AG04449 (cell line): ENCODE results near the gene MAPK11.

Experiments used
- CTCF ChIA-PET: fragments of 350-600 bp; formaldehyde crosslinking; extraction: SDS; loops from one replicate; lab custom pipeline; 2021; ENCODE audit warnings: antibody characterized with exemption; lab: Yijun Ruan, JAX
- POLR2A ChIA-PET: fragments of 400-600, 350-600 bp; formaldehyde crosslinking; extraction: SDS; loops from one replicate; lab custom pipeline; 2020; ENCODE audit warnings: antibody characterized with exemption, inconsistent platforms; lab: Yijun Ruan, JAX
- DNase-seq: peaks from one replicate; pipeline ENCODE4 v3.0.0-alpha.2; 2010; ENCODE audit warnings: low read depth, low spot score
- H3K4me3 ChIP-seq: 2 replicates; pipeline ENCODE4 v1.5.1; 2011; ENCODE audit warnings: low read depth, mild to moderate bottlenecking, control low read depth, low read length
- TF ChIP-seq, protein P1 (sequence below): IDR thresholded peaks from one replicate; pipeline ENCODE4 v1.5.1; 2011; ENCODE audit warnings: mild to moderate bottlenecking, moderate library complexity, low read length, control low read depth, inconsistent platforms; ENCODE audit not compliant: insufficient read depth; ENCODE audit errors: missing control alignments

The MAPK11 gene

DNA sequence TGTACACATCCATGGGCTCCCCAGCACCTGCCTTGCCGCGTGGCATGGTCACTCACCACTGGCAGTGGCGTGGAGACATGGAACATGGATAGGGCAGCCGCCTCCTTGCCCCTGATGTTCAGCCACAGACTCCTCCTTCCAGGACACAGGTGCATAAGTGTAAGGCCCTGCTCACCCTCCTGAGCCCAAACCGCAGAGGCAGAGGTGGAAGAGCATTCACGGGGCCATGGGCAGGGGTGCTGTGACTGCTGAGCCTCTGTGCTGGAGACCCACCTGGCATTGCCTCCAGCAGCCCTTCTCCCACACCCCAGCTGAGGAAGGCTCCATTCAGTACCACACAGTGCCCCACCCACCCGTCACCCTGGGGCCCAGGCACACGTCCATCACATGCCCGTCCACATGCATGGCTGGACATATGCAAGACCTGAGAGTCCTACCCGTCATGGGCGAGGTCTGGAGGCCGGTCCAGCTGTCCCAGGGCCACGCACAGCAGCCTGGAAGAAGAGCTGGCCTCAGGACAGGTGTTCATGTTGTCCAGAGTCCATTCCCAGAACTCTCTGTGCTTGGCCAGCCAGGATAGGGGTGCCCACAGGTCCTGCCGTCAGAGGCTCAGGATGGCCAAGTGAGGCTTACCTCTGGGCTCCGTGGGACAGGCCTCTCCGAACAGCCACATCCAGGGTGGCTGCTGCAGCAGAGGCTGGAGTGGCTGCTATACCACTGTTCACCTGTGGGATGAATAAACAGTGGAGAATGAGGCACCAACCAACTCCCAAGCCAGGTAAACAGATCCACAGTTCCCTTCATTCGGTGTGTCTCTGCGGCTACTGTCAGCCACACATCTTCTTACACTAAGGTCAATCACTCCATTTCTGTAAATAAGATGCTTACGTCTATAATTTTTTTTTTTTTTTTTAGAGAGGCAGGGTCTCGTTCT, 23.7 kb downstream of the MAPK11 start:
- DNase-seq: no peak
- ChIA-PET CTCF (interaction anchor here (0.9 to 7.5 kb wide), 5 partner anchors 9 to 251 kb away, joined by 3 to 92 read pairs (median 4); no protein-coding TSS in a partner anchor), POLR2A (no interaction called here)
- TF ChIP-seq, protein P1, sequence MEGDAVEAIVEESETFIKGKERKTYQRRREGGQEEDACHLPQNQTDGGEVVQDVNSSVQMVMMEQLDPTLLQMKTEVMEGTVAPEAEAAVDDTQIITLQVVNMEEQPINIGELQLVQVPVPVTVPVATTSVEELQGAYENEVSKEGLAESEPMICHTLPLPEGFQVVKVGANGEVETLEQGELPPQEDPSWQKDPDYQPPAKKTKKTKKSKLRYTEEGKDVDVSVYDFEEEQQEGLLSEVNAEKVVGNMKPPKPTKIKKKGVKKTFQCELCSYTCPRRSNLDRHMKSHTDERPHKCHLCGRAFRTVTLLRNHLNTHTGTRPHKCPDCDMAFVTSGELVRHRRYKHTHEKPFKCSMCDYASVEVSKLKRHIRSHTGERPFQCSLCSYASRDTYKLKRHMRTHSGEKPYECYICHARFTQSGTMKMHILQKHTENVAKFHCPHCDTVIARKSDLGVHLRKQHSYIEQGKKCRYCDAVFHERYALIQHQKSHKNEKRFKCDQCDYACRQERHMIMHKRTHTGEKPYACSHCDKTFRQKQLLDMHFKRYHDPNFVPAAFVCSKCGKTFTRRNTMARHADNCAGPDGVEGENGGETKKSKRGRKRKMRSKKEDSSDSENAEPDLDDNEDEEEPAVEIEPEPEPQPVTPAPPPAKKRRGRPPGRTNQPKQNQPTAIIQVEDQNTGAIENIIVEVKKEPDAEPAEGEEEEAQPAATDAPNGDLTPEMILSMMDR: no peak
- peak overlapping the region; percentile 98 for H3K4me3 ChIP-seq

DNA sequence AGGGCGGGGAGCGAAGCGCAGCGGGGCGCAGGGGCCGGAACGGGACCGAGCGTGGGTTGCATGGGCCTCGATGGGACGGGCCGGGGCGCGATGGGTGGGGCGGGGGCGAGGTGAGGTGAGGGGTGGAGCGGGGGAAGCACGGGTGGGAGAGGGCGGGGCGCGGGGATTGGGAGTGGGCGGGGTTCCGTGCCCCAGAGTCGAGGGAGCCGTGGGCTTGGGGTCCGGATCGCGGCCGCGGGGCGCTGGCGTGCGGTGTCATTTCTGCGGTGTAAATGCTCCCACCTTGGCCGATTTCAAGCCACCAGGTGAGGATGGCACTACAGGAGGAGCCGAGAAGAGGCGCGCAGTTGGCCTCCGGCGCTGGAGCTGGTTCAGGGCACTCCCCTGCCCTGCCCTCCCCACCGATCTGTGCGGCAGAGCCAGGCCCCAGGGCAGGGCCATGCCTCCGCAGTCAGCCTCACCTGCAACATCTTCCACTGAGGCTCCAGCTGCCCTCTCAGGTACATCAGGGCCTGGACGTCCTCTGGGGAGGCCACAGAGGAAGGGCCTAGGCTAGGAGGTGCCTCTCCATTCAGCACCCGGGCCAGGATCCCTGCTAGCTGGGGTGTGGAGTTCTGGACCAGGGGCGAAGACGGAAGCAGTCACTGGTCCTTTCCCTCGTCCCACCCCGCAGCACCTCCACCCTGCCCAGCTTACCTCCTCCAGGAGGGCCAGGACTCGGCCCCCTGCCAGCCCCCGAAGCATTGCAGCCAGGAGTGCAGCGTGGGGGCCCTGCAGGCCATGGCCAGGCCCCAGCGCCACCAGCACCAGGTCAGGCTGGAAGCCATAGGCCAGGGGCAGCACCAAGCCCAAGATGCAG, 24.7 kb downstream of the MAPK11 start:
- ChIA-PET CTCF (interaction anchor here (0.9 to 6.2 kb wide), 5 partner anchors 8 to 252 kb away, joined by 3 to 66 read pairs (median 3); no protein-coding TSS in a partner anchor), POLR2A (no interaction called here)
- DNase-seq: no peak
- H3K4me3 ChIP-seq: peak overlapping the region; percentile 98
- TF ChIP-seq, protein P1: no peak

DNA sequence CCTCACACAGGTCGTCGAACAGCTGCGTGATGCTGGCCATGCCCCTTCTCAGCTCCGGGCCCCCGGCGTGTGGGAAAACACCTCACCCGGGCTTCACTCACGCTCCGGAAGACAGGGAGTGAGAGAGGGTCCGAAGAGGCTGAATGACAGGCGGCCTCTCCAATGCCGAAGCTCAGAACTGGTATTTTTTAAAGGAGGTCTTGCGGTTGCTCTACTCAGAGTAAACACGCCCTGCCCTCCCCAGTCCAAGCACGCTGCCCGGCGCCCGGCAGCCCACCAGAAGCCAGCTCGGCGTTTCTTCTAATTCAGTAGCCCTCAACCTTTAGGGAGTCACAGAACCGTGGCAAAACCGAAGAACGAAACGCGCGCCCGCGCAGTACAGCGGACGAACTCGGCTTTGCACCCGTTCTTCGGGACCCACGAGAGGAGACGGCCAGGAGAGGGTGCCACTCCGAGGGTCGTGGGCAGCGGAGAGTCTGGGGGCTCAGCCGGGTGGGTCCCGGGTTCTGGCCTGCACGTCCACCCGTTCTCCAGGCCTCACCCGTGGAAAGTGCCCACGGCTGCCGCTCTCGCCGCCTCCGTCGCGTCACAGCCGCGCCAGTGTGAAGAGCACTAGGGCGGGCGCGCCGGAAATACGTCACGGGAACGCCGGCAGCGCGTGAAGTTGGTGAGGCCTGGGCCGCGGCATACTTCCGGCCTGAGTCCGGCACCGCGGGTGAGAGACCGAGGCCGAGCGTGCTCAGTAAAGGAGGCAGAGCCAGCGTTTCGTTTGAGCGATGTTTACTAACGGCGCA, 25.6 kb downstream of the MAPK11 start, which contains the start of gene TUBGCP6:
Gene TUBGCP6, minus strand, starts transcription at position 604 of the 794 bp plus-strand sequence. Its CDS starts 564 bp downstream, at position 40.
- DNase-seq: peak; percentile 24
- ChIA-PET CTCF (interaction anchor here (0.7 to 6.2 kb wide), 7 partner anchors 8 to 228 kb away, joined by 3 to 66 read pairs (median 3); no protein-coding TSS in a partner anchor), POLR2A (interaction anchor here (1.0 kb wide), 1 partner anchor 82 kb away, joined by 3 read pairs; the partner anchor contains the start of gene DENND6B)
- H3K4me3 ChIP-seq: peak within 1 kb of the TSS; percentile 98
- TF ChIP-seq, protein P1: peak; percentile 19

DNA sequence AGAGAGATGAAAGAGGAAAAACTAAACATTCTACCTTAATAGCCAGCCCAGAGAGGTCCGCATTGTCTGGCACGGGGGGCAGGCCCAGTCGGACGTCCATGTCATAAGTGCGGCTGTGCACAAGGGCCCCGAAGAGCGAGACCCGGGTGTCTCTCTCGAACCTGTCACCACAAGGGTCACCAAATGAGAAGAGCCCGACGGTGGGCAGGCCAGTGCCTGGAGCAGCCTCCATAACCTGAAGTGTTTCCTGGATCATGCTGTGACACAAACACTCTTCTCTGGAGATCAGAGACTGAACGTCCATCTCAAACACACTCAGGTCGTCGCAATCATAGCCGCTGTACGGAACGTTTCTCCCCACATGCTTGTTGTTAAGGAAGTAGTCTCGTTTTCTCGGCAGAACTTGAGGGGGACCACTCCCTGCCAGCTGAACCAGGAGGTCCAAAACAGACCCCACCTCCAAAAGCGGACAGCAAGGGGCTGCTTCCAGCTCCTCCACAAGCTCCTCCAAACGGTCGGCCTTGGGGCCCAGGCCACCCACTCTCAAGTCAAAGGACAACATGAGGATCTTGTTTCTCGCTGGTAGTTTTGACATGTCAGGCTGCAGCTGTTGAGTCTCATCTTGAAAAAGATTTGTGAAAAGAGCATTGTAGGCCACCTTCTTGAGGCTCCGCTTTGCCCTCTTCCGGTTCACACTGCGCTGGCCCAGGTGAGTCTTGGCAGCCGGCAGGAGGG, 26.3 kb downstream of the MAPK11 start:
- POLR2A ChIA-PET: interaction anchor here (1.0 kb wide), 2 partner anchors 83 to 276 kb away, joined by 3 to 4 read pairs; partner anchors contain the start of gene DENND6B
- TF ChIP-seq, protein P1: no peak
- no peak for DNase-seq
- peak overlapping the region; percentile 98 for H3K4me3 ChIP-seq
- CTCF ChIA-PET: interaction anchor here (0.7 to 6.2 kb wide), 9 partner anchors 8 to 197 kb away, joined by 3 to 66 read pairs (median 3); partner anchors contain the start of gene HDAC10
